Measurements from ENCODE around the gene APOA4. TPM values are rescaled to one million over a fixed set of nuclear protein-coding genes. Genes with fewer than 3 reads are reported as not detected.

APOA4 gene
- total RNA-seq, 1 experiment from 2014 or later = not detected

DNA sequence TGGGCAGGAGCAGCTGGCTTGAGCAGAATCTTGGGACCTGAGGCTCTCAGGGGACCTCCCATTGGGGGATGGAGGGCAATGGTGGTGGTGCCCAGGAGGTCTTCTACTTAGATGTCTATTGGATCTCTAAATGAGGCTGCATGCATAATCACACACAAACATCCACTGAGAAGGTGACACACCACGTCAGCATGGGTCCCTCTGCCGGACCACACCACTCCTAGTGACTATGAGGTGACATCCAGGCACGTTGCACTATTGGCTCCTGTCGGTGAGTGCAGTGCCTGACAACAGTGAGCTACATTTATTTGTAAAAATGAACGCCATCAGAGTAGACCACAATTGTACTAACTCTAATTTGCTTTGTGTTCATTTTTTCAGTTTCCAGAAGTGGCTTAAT lies 2.3 kb upstream of the APOA4 start:
- H3K27ac Mint-ChIP-seq (ENCODE audit: unreplicated experiment) = no peak overlapping the region
- no peak overlapping the region for H3K4me3 Mint-ChIP-seq (ENCODE audit: low read depth, unreplicated experiment)
- DNase-seq = no peak
- peaks cover 10% of the 10 kb centered on the region for H3K27me3 Mint-ChIP-seq (ENCODE audit: unreplicated experiment)
- CTCF ChIA-PET = interaction anchor here (0.7 kb wide), 1 partner anchor 114 kb away, joined by 3 read pairs; no protein-coding TSS in a partner anchor
- no peaks in the 10 kb centered on the region for H3K9me3 Mint-ChIP-seq (ENCODE audit: low read depth, unreplicated experiment)
- BruUV-seq (replicated peaks) = no TSS peak
- H3K36me3 Mint-ChIP-seq (ENCODE audit: insufficient read depth, unreplicated experiment) = no peaks in the 10 kb centered on the region
- no peaks in the 10 kb centered on the region for H3K4me1 Mint-ChIP-seq (ENCODE audit: low read depth, unreplicated experiment)
- no peak for TF ChIP-seq CTCF (IDR thresholded peaks at IDR 0.05; ENCODE audit: unreplicated experiment)
- intact Hi-C loops (cut with micrococcal nuclease; ENCODE audit: unreplicated experiment) = no loop called here

GRCh38 chr11:116822575-116822974 lies 529 bp downstream of the APOA4 start:
- H3K4me1 Mint-ChIP-seq (ENCODE audit: low read depth, unreplicated experiment) = no peaks in the 10 kb centered on the region
- no peak for TF ChIP-seq CTCF (IDR thresholded peaks at IDR 0.05; ENCODE audit: unreplicated experiment)
- H3K27me3 Mint-ChIP-seq (ENCODE audit: unreplicated experiment) = peaks cover 10% of the 10 kb centered on the region
- H3K4me3 Mint-ChIP-seq (ENCODE audit: low read depth, unreplicated experiment) = no peak overlapping the region
- BruUV-seq (replicated peaks) = no TSS peak
- intact Hi-C loops (cut with micrococcal nuclease; ENCODE audit: unreplicated experiment) = no loop called here
- no peak overlapping the region for H3K27ac Mint-ChIP-seq (ENCODE audit: unreplicated experiment)
- CTCF ChIA-PET = interaction anchor here (0.5 kb wide), 1 partner anchor 406 kb away, joined by 5 read pairs; no protein-coding TSS in a partner anchor
- H3K9me3 Mint-ChIP-seq (ENCODE audit: low read depth, unreplicated experiment) = no peaks in the 10 kb centered on the region
- H3K36me3 Mint-ChIP-seq (ENCODE audit: insufficient read depth, unreplicated experiment) = no peaks in the 10 kb centered on the region
- no peak for DNase-seq

DNA sequence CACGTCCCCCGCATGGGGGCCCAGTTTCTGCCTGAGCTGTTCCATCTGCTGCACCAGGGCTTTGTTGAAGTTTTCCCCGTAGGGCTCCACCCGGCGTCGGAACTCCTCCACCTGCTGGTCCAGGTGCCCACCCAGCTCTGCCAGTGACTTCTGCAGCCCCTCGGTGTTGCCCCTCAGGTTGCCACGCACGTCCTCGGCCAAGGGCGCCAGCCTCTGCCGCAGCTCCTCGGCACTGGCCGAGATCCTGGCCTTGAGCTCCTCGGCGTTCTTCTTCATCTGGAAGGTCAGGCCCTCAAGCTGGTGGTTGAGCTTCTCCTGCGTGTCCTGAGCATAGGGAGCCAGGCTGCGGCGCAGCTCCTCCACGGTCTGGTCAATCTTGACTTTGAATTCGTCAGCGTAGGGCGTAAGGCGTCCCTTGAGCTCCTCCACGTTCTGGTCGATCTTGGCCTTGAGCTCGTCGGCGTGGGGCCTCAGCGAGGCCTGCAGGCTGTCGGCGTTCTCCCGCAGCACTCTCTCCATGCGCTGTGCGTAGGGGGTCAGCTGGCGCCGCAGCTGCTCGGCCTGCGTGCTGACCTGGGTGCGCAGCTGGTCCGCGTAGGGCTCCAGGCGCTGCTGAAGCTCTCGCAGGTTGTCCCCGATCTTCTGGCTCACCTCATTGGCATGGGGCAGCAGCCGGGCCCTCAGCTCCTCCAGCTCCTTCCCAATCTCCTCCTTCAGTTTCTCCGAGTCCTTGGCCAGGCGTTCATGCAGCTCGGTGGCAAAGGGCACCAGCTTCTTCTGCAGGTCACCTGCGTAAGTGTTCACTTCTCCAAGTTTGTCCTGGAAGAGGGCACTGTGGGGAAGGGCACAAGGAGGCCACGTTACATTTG lies 1.8 kb downstream of the APOA4 start:
- no peaks in the 10 kb centered on the region for H3K4me1 Mint-ChIP-seq (ENCODE audit: low read depth, unreplicated experiment)
- intact Hi-C loops (cut with micrococcal nuclease; ENCODE audit: unreplicated experiment) = no loop called here
- no peaks in the 10 kb centered on the region for H3K9me3 Mint-ChIP-seq (ENCODE audit: low read depth, unreplicated experiment)
- H3K27me3 Mint-ChIP-seq (ENCODE audit: unreplicated experiment) = peaks cover 12% of the 10 kb centered on the region
- CTCF ChIA-PET = no interaction called here
- no peak overlapping the region for H3K27ac Mint-ChIP-seq (ENCODE audit: unreplicated experiment)
- H3K4me3 Mint-ChIP-seq (ENCODE audit: low read depth, unreplicated experiment) = no peak overlapping the region
- no peak for DNase-seq
- TF ChIP-seq CTCF (IDR thresholded peaks at IDR 0.05; ENCODE audit: unreplicated experiment) = no peak
- no peaks in the 10 kb centered on the region for H3K36me3 Mint-ChIP-seq (ENCODE audit: insufficient read depth, unreplicated experiment)
- no TSS peak for BruUV-seq (replicated peaks)

GRCh38 chr11:116819049-116819448 lies 4.1 kb downstream of the APOA4 start:
- Mint-ChIP-seq H3K36me3 (ENCODE audit: insufficient read depth, unreplicated experiment) (peaks cover 5% of the 10 kb centered on the region), H3K27me3 (ENCODE audit: unreplicated experiment) (peaks cover 24% of the 10 kb centered on the region), H3K9me3 (ENCODE audit: low read depth, unreplicated experiment) (no peaks in the 10 kb centered on the region), H3K4me3 (ENCODE audit: low read depth, unreplicated experiment) (no peak overlapping the region), H3K4me1 (ENCODE audit: low read depth, unreplicated experiment) (no peaks in the 10 kb centered on the region), H3K27ac (ENCODE audit: unreplicated experiment) (no peak overlapping the region)
- no peak for DNase-seq
- intact Hi-C loops (cut with micrococcal nuclease; ENCODE audit: unreplicated experiment) = no loop called here
- no peak for TF ChIP-seq CTCF (IDR thresholded peaks at IDR 0.05; ENCODE audit: unreplicated experiment)
- BruUV-seq (replicated peaks) = no TSS peak
- CTCF ChIA-PET = no interaction called here

Data from Calu3 (cell line).